HG02798 (cell line): ENCODE results near the gene BATF3.
"Not testable (repeated sequence)": the region's sequence is repeated elsewhere in the genome, so short reads cannot be mapped to it uniquely, and the experiment has no call there.

Experiments used
- ATAC-seq: cut with Tn5 transposase; IDR thresholded peaks from one replicate; pipeline ENCODE4 v1.9.1; 2021; ENCODE audit warnings: mild to moderate bottlenecking; ENCODE audit not compliant: unreplicated experiment, poor library complexity

BATF3 gene

GRCh38 chr1:212665241-212666115, 34.2 kb downstream of the BATF3 start:
- peak; percentile 97 for ATAC-seq

- peak; percentile 2 for ATAC-seq
Measured at GRCh38 chr1:212664409-212665199, 35.0 kb downstream of the BATF3 start.

GRCh38 chr1:212658250-212658649, 41.4 kb downstream of the BATF3 start:
- not testable (repeated sequence) for ATAC-seq

GRCh38 chr1:212656730-212657129, 42.9 kb downstream of the BATF3 start:
- ATAC-seq: no peak

GRCh38 chr1:212655668-212656440, 43.8 kb downstream of the BATF3 start:
- ATAC-seq: no peak

GRCh38 chr1:212652609-212653008, 47.0 kb downstream of the BATF3 start:
- no peak for ATAC-seq

GRCh38 chr1:212651977-212652376, 47.7 kb downstream of the BATF3 start:
- ATAC-seq: no peak

- ATAC-seq: no peak
Measured at GRCh38 chr1:212651521-212651920, 48.1 kb downstream of the BATF3 start.

- no peak for ATAC-seq
Measured at GRCh38 chr1:212650228-212650627, 49.4 kb downstream of the BATF3 start.

- no peak for ATAC-seq
Measured at GRCh38 chr1:212649020-212649419, 50.6 kb downstream of the BATF3 start.

GRCh38 chr1:212648431-212648830, 51.2 kb downstream of the BATF3 start:
- no peak for ATAC-seq

GRCh38 chr1:212647004-212647403, 52.6 kb downstream of the BATF3 start:
- no peak for ATAC-seq

- no peak for ATAC-seq
Measured at GRCh38 chr1:212646588-212646987, 53.1 kb downstream of the BATF3 start.

GRCh38 chr1:212645546-212646543, 53.8 kb downstream of the BATF3 start:
- ATAC-seq: no peak

GRCh38 chr1:212644866-212645545, 54.6 kb downstream of the BATF3 start:
- ATAC-seq: no peak

- no peak for ATAC-seq
Measured at GRCh38 chr1:212643877-212644276, 55.8 kb downstream of the BATF3 start.

GRCh38 chr1:212641956-212642355, 57.7 kb downstream of the BATF3 start:
- no peak for ATAC-seq

GRCh38 chr1:212640223-212640878, 59.3 kb downstream of the BATF3 start:
- ATAC-seq: no peak
